Endothelial cell of umbilical vein (primary cell): Measurements from ENCODE around the gene MIXL1. TPM values are rescaled to one million over a fixed set of nuclear protein-coding genes. Genes with fewer than 3 reads are reported as not detected.

Source experiments
- BruUV-seq: library from RNA; stranded (reverse); fragments of 400-500 nt; replicated peaks from 2 replicates; lab custom pipeline; 2021; lab: Mats Ljungman, UMichigan
- CTCF ChIA-PET: fragments of 300-600, 350-600 bp; sonication (Branson Sonifier 250); formaldehyde crosslinking; loops from one replicate; lab custom pipeline; 2021; ENCODE audit warnings: antibody characterized with exemption, inconsistent platforms; lab: Charles Lee
- POLR2A ChIA-PET: fragments of 300-600, 350-600 bp; sonication (Branson Sonifier 250); formaldehyde crosslinking; loops from one replicate; lab custom pipeline; 2021; ENCODE audit warnings: antibody characterized with exemption, inconsistent platforms; lab: Charles Lee
- DNase-seq: peaks from one replicate; pipeline ENCODE4 v3.0.0-alpha.2; 2011; ENCODE audit warnings: low read depth, low spot score
- FAIRE-seq: peaks from 2 replicates; lab custom pipeline; 2011; peaks lifted over from hg19 to GRCh38; lab: Jason Lieb, UNC
- H2AFZ ChIP-seq: 2 replicates; pipeline ENCODE4 v1.6.0; 2012; ENCODE audit warnings: low read depth, low read length, control low read depth, inconsistent platforms
- H3K27ac ChIP-seq: 2 replicates; pipeline ENCODE4 v1.5.1; 2011; ENCODE audit warnings: low read depth, mild to moderate bottlenecking, control low read depth, low read length, moderate library complexity; ENCODE audit not compliant: insufficient read depth
- H3K27me3 ChIP-seq, 2 experiments: 2 replicates each; pipeline versions ENCODE4 v1.6.0 to v1.6.1; 2011; ENCODE audit warnings: low read length in 2 of 2, mixed read lengths in 1 of 2; ENCODE audit not compliant: control insufficient read depth in 2 of 2, insufficient read depth in 2 of 2
- H3K36me3 ChIP-seq, 2 experiments: 2 replicates in 1 of 2; 3 replicates in 1 of 2; pipeline ENCODE4 v1.5.1; 2011; ENCODE audit warnings: low read length in 2 of 2, mild to moderate bottlenecking in 1 of 2, moderate library complexity in 1 of 2; ENCODE audit not compliant: control insufficient read depth in 2 of 2, insufficient read depth in 2 of 2; ENCODE audit errors: extremely low read depth in 1 of 2
- H3K4me1 ChIP-seq: 3 replicates; pipeline ENCODE4 v1.5.1; 2011; ENCODE audit warnings: mild to moderate bottlenecking, low read length; ENCODE audit not compliant: control insufficient read depth, insufficient read depth; ENCODE audit errors: extremely low read depth
- H3K4me2 ChIP-seq: 2 replicates; pipeline ENCODE4 v1.6.1; 2011; ENCODE audit warnings: low read length, control low read depth, mixed read lengths; ENCODE audit not compliant: insufficient read depth
- H3K4me3 ChIP-seq, 3 experiments: fragments of 200-600 bp in 1 of 3; sonication (generic), shearing (Covaris generic) in 1 of 3; replicated peaks in 1 of 3; 2 replicates each; pipeline ENCODE4 v1.5.1; 2011 to 2016; ENCODE audit warnings: control low read depth in 3 of 3, low read length in 3 of 3, mild to moderate bottlenecking in 2 of 3, inconsistent platforms in 1 of 3, low read depth in 1 of 3, moderate library complexity in 1 of 3; ENCODE audit not compliant: insufficient read depth in 1 of 3
- H3K79me2 ChIP-seq: 2 replicates; pipeline ENCODE4 v1.6.0; 2012; ENCODE audit warnings: low read length, inconsistent platforms; ENCODE audit not compliant: control insufficient read depth, insufficient read depth
- H3K9ac ChIP-seq: replicated peaks from 2 replicates; pipeline ENCODE3; 2011; ENCODE audit warnings: low read length, control low read depth; ENCODE audit not compliant: insufficient read depth; ENCODE audit errors: extremely low read depth
- H3K9me1 ChIP-seq: replicated peaks from 3 replicates; pipeline ENCODE4 v1.6.0; 2011; ENCODE audit warnings: mild to moderate bottlenecking, low read length; ENCODE audit not compliant: control insufficient read depth, insufficient read depth; ENCODE audit errors: extremely low read depth
- H3K9me3 ChIP-seq: replicated peaks from 2 replicates; pipeline ENCODE4 v1.5.1; 2012; ENCODE audit warnings: low read length, inconsistent platforms; ENCODE audit not compliant: control insufficient read depth, insufficient read depth
- H4K20me1 ChIP-seq: replicated peaks from 2 replicates; pipeline ENCODE3; 2011; ENCODE audit warnings: mild to moderate bottlenecking, low read length; ENCODE audit not compliant: control insufficient read depth, insufficient read depth; ENCODE audit errors: extremely low read depth
- CTCF ChIP-seq, 2 donors: IDR thresholded peaks; 1 replicate in 1 of 2; 2 replicates in 1 of 2; pipeline ENCODE4 v1.5.1; 2011; ENCODE audit warnings: low read length in 2 of 2, mild to moderate bottlenecking in 2 of 2, moderate library complexity in 2 of 2, control low read depth in 1 of 2, inconsistent platforms in 1 of 2, low read depth in 1 of 2; ENCODE audit not compliant: insufficient read depth in 1 of 2; ENCODE audit errors: extremely low read depth in 1 of 2
- EZH2 ChIP-seq: IDR thresholded peaks from 2 replicates; pipeline ENCODE4 v1.6.1; 2012; ENCODE audit warnings: borderline replicate concordance, low read depth, mild to moderate bottlenecking, moderate library complexity, low read length, inconsistent platforms; ENCODE audit not compliant: severe bottlenecking
- FOS ChIP-seq: IDR thresholded peaks from 2 replicates; pipeline ENCODE4 v1.6.1; 2011; ENCODE audit warnings: mild to moderate bottlenecking, low read length, moderate library complexity, borderline replicate concordance; ENCODE audit not compliant: insufficient read depth
- GATA2 ChIP-seq: IDR thresholded peaks from 2 replicates; pipeline ENCODE4 v1.7.0; 2011; ENCODE audit warnings: low read depth, mild to moderate bottlenecking, moderate library complexity, mixed read lengths, low read length; ENCODE audit not compliant: insufficient read length, insufficient read depth
- JUN ChIP-seq: IDR thresholded peaks from 2 replicates; pipeline ENCODE4 v1.6.1; 2011; ENCODE audit warnings: borderline replicate concordance, low read depth; ENCODE audit not compliant: insufficient read length, insufficient read depth
- POLR2A ChIP-seq: IDR thresholded peaks from 2 replicates; pipeline ENCODE4 v1.6.1; 2012; ENCODE audit warnings: low read depth, mild to moderate bottlenecking, control low read depth, low read length
- dilution Hi-C: fragments of 300-500 bp; cut with MboI; formaldehyde crosslinking; loops from one replicate; pipeline ENCODE4 v1.15.0; 2019; ENCODE audit warnings: low sequenced_read_pairs; ENCODE audit not compliant: extremely low pct_ligation_motif_present
- intact Hi-C: fragments of 100-400 bp; cut with micrococcal nuclease; formaldehyde crosslinking; loops from one replicate; pipeline ENCODE4 v1.10.0; 2022
- polyA plus RNA-seq, 4 experiments: library from polyadenylated mRNA; depleted of rRNA in 3 of 4; stranded (reverse) in 3 of 4; unstranded in 1 of 4; fragments of >200 nt; gene quantifications; 2 replicates each; pipeline versions ENCODE4 v1.2.1 to v1.2.3, GENCODE V29; 2011 to 2012; ENCODE audit warnings: missing spikeins in 1 of 4
- total RNA-seq: library from RNA; stranded (reverse); gene quantifications from 2 replicates; pipeline ENCODE4 v1.2.3, GENCODE V29; 2021

The MIXL1 gene
- total and polyA plus RNA-seq, 2 donors (not counting 3 experiments of a cell fraction or from before 2014, with no cell fraction given): 0.58 to 1.2 TPM

DNA sequence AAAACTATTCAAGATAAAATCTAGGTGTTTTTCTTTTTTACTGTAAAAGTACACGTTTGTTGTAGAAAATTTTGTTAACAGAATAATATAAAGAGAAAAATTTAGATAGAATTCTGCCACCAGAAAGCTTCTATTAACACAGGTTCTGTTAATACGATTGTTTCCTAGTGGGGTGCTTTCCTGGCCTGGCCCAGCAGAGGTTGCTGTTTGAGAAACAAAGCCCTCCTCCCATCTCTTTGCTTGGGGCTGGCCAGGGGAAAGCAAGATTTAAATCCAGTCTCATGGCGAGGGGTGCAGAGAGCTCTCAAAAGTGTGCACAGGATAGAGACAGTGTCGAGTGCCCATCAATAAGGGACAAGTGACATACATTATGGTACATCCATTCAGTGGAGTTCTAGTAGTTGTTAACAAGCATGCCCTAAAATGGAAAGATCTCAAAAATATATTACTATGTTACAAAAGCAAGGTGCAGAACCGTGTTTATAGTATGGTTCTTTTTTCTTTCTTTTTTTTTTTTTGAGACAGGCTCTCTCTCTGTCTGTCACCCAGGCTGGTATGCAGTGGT, 22.4 kb upstream of the MIXL1 start:
- TF ChIP-seq GATA2: no peak
- peak in 1 of 2 donors; percentile 40 for TF ChIP-seq CTCF (IDR thresholded peaks at IDR 0.05; ENCODE audit: extremely low read depth in 1 of 2, insufficient read depth in 1 of 2, low read depth in 1 of 2, low read length in 2 of 2)
- TF ChIP-seq EZH2: no peak
- no peak for TF ChIP-seq FOS
- no peak for TF ChIP-seq POLR2A
- no peak for TF ChIP-seq JUN
- dilution Hi-C loops (no loop called here), intact Hi-C loops (loop anchor here (1.0 kb wide), 1 partner anchor 132 kb away; no protein-coding TSS in a partner anchor)
- no peak for DNase-seq
- H3K9me3 ChIP-seq: no peaks in the 10 kb centered on the region
- no peaks in the 10 kb centered on the region for H3K36me3 ChIP-seq
- CTCF ChIA-PET: interaction anchor here (0.5 to 2.4 kb wide), 8 partner anchors 9 to 1246 kb away, joined by 3 to 23 read pairs (median 5); partner anchors contain the start of gene LIN9
- H3K4me2 ChIP-seq: no peak overlapping the region
- H3K4me3 ChIP-seq: no peak overlapping the region
- H3K9ac ChIP-seq: no peak overlapping the region
- no peaks in the 10 kb centered on the region for H4K20me1 ChIP-seq
- POLR2A ChIA-PET: no interaction called here
- H3K9me1 ChIP-seq: no peaks in the 10 kb centered on the region
- H2AFZ ChIP-seq: no peak overlapping the region
- H3K27me3 ChIP-seq: peaks cover 0 to 1% of the 10 kb centered on the region in 2 experiments
- FAIRE-seq: no peak
- H3K27ac ChIP-seq: no peak overlapping the region
- no peaks in the 10 kb centered on the region for H3K79me2 ChIP-seq
- no peaks in the 10 kb centered on the region for H3K4me1 ChIP-seq
- BruUV-seq: no TSS peak
